NB4 (cell line): Measurements from ENCODE around the gene NALCN.

Experiments used
- DNase-seq: peaks from one replicate; pipeline ENCODE4 v3.0.0; 2010; ENCODE audit warnings: low read depth
- H3K4me3 ChIP-seq: one replicate; pipeline ENCODE4 v1.5.1; 2011; ENCODE audit warnings: mild to moderate bottlenecking, low read depth, low read length, moderate library complexity
- CTCF ChIP-seq: IDR thresholded peaks from one replicate; pipeline ENCODE4 v1.5.1; 2012; ENCODE audit warnings: low read depth, low read length
- MYC ChIP-seq: IDR thresholded peaks from 2 replicates; pipeline ENCODE4 v1.6.1; 2011; ENCODE audit warnings: low read depth, low read length
- POLR2A ChIP-seq: IDR thresholded peaks from 2 replicates; pipeline ENCODE4 v1.6.1; 2011; ENCODE audit warnings: mild to moderate bottlenecking; ENCODE audit not compliant: insufficient read length; ENCODE audit errors: extremely low read depth
- TF ChIP-seq, protein P1 (sequence below): IDR thresholded peaks from 2 replicates; pipeline ENCODE4 v1.6.1; 2011; ENCODE audit warnings: low read depth, low read length

Gene NALCN

GRCh38 chr13:101231751-101232428, 184.4 kb downstream of the NALCN start:
- no peak for DNase-seq
- TF ChIP-seq, protein P1, sequence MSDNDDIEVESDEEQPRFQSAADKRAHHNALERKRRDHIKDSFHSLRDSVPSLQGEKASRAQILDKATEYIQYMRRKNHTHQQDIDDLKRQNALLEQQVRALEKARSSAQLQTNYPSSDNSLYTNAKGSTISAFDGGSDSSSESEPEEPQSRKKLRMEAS = no peak
- TF ChIP-seq MYC (no peak), CTCF (no peak), POLR2A (no peak)
- no peak overlapping the region for H3K4me3 ChIP-seq

DNA sequence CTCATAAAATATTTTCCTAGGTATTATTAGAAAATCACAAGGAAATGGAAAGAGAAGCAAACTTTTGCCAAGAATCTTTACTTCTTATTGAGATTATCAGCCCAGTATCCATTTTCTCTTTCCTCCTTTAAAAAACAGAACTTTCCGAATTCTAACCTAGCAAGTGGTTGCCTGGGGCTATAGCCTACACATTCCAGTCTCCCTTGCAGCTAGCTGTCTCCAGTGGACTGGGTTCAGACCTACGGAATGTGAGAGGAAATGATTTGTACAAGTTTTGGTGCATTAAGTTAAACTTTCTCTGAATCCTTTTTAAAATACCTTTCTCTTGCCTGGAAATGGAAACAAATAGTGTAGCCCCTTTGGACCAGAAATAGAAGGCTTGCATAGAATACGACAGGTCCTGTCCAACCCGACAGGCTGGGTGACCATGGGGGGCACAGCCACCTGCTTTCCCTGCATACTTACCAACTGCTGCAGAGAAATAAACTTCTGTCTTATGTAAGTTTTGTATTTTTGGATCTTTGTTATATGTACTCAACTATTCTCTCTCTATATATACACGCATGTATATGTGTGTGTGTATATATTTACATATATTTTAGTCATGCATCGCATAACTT, 185.9 kb downstream of the NALCN start:
- no peak overlapping the region for H3K4me3 ChIP-seq
- no peak for DNase-seq
- TF ChIP-seq MYC (no peak), POLR2A (no peak), CTCF (no peak)
- TF ChIP-seq, protein P1 = no peak

- DNase-seq = no peak
- TF ChIP-seq MYC (no peak), CTCF (no peak), POLR2A (no peak)
- TF ChIP-seq, protein P1 = no peak
Observed at GRCh38 chr13:101219609-101220265, 196.6 kb downstream of the NALCN start.

DNA sequence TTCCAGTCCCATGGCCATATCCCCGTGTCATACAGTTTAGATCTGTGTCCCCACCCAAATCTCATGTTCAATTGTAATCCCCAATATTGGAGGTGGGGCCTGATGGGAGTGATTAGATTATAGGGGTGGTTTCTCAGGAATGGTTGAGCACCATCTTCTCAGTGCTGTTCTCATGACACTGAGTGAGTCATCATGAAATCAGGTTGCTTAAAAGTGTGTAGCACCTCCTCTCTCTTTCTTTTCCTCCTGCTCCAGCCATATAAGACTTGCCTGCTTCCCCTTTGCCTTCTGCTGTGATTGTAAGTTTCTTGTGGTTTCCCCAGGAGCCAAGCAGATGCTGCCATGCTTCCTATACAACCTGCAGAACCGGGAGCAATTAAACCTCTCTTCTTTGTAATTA, 197.8 kb downstream of the NALCN start:
- no peak overlapping the region for H3K4me3 ChIP-seq
- DNase-seq = no peak
- no peak for TF ChIP-seq POLR2A
- no peak for TF ChIP-seq CTCF
- TF ChIP-seq MYC = no peak
- TF ChIP-seq, protein P1 = no peak

More at GRCh38 chr13:101219609-101220265, 196.6 kb downstream of the NALCN start:
- H3K4me3 ChIP-seq = no peak overlapping the region

GRCh38 chr13:101217086-101217485, 199.2 kb downstream of the NALCN start:
- TF ChIP-seq CTCF = no peak
- no peak for TF ChIP-seq MYC
- TF ChIP-seq POLR2A = no peak
- TF ChIP-seq, protein P1 = no peak
- no peak overlapping the region for H3K4me3 ChIP-seq
- DNase-seq = no peak
